Rectal smooth muscle tissue (tissue), 1 donor: ENCODE data around the gene ALOX15B.
"Not testable (repeated sequence)": the region's sequence is repeated elsewhere in the genome, so short reads cannot be mapped to it uniquely, and the experiment has no call there.

Source experiments
- H3K27ac ChIP-seq: one replicate; pipeline ENCODE4 v1.7.0; 2013; ENCODE audit warnings: low read depth, low read length, inconsistent platforms
- H3K27me3 ChIP-seq: one replicate; pipeline ENCODE4 v1.7.0; 2013; ENCODE audit warnings: low read length; ENCODE audit not compliant: control insufficient read depth, insufficient read depth
- H3K36me3 ChIP-seq: one replicate; pipeline ENCODE4 v1.7.0; 2013; ENCODE audit warnings: low read length; ENCODE audit not compliant: control insufficient read depth, insufficient read depth
- H3K4me1 ChIP-seq: one replicate; pipeline ENCODE4 v1.7.0; 2013; ENCODE audit warnings: low read length; ENCODE audit not compliant: control insufficient read depth, insufficient read depth
- H3K4me3 ChIP-seq: one replicate; pipeline ENCODE4 v1.7.0; 2013; ENCODE audit warnings: low read length
- H3K9ac ChIP-seq: one replicate; pipeline ENCODE4 v1.7.0; 2013; ENCODE audit warnings: low read length

The ALOX15B gene

GRCh38 chr17:8016632-8017424 is 22.0 kb upstream of the ALOX15B start:
- Histone ChIP-seq H3K4me3 (peak overlapping the region; percentile 50), H3K27ac (no peak overlapping the region), H3K36me3 (no peaks in the 10 kb centered on the region), H3K4me1 (no peaks in the 10 kb centered on the region), H3K27me3 (peaks cover 5% of the 10 kb centered on the region), H3K9ac (no peak overlapping the region)

GRCh38 chr17:8018436-8018835 is 20.4 kb upstream of the ALOX15B start:
- no peaks in the 10 kb centered on the region for H3K36me3 ChIP-seq
- no peak overlapping the region for H3K9ac ChIP-seq
- H3K4me1 ChIP-seq: no peaks in the 10 kb centered on the region
- H3K27ac ChIP-seq: no peak overlapping the region
- H3K27me3 ChIP-seq: peaks cover 5% of the 10 kb centered on the region
- no peak overlapping the region for H3K4me3 ChIP-seq

GRCh38 chr17:8019166-8019565 is 19.7 kb upstream of the ALOX15B start:
- no peak overlapping the region for H3K27ac ChIP-seq
- no peak overlapping the region for H3K9ac ChIP-seq
- no peaks in the 10 kb centered on the region for H3K4me1 ChIP-seq
- H3K27me3 ChIP-seq: peaks cover 5% of the 10 kb centered on the region
- H3K4me3 ChIP-seq: no peak overlapping the region
- H3K36me3 ChIP-seq: no peaks in the 10 kb centered on the region

- Histone ChIP-seq H3K4me1 (no peaks in the 10 kb centered on the region), H3K9ac (no peak overlapping the region), H3K27me3 (peaks cover 5% of the 10 kb centered on the region), H3K36me3 (no peaks in the 10 kb centered on the region), H3K27ac (no peak overlapping the region), H3K4me3 (no peak overlapping the region)
Observed at GRCh38 chr17:8019665-8020650, 18.9 kb upstream of the ALOX15B start.

- H3K4me1 ChIP-seq: no peaks in the 10 kb centered on the region
- no peak overlapping the region for H3K4me3 ChIP-seq
- no peaks in the 10 kb centered on the region for H3K36me3 ChIP-seq
- no peak overlapping the region for H3K27ac ChIP-seq
- H3K9ac ChIP-seq: no peak overlapping the region
- H3K27me3 ChIP-seq: peaks cover under 1% of the 10 kb centered on the region
Observed at GRCh38 chr17:8020776-8021564, 17.9 kb upstream of the ALOX15B start.

GRCh38 chr17:8021565-8022359 is 17.1 kb upstream of the ALOX15B start:
- H3K9ac ChIP-seq: no peak overlapping the region

GRCh38 chr17:8022360-8023003 is 16.4 kb upstream of the ALOX15B start:
- Histone ChIP-seq H3K9ac (no peak overlapping the region), H3K36me3 (no peaks in the 10 kb centered on the region), H3K27ac (no peak overlapping the region), H3K4me1 (no peaks in the 10 kb centered on the region), H3K27me3 (no peaks in the 10 kb centered on the region), H3K4me3 (no peak overlapping the region)

More at GRCh38 chr17:8021565-8022359, 17.1 kb upstream of the ALOX15B start:
- Histone ChIP-seq H3K27ac (no peak overlapping the region), H3K27me3 (no peaks in the 10 kb centered on the region), H3K4me3 (no peak overlapping the region), H3K4me1 (no peaks in the 10 kb centered on the region), H3K36me3 (no peaks in the 10 kb centered on the region)

- H3K4me1 ChIP-seq, H3K4me3 ChIP-seq, H3K27ac ChIP-seq, H3K9ac ChIP-seq, H3K27me3 ChIP-seq, H3K36me3 ChIP-seq: not testable (repeated sequence)
Observed at GRCh38 chr17:8024161-8024560, 14.7 kb upstream of the ALOX15B start.

- Histone ChIP-seq H3K9ac (no peak overlapping the region), H3K4me3 (no peak overlapping the region), H3K36me3 (no peaks in the 10 kb centered on the region), H3K27ac (no peak overlapping the region), H3K27me3 (no peaks in the 10 kb centered on the region), H3K4me1 (no peaks in the 10 kb centered on the region)
Observed at GRCh38 chr17:8025176-8025911, 13.5 kb upstream of the ALOX15B start.

- no peak overlapping the region for H3K4me3 ChIP-seq
- H3K27ac ChIP-seq: no peak overlapping the region
- no peaks in the 10 kb centered on the region for H3K27me3 ChIP-seq
- H3K9ac ChIP-seq: no peak overlapping the region
- H3K4me1 ChIP-seq: no peaks in the 10 kb centered on the region
- H3K36me3 ChIP-seq: no peaks in the 10 kb centered on the region
Observed at GRCh38 chr17:8029121-8029520, 9.7 kb upstream of the ALOX15B start.

GRCh38 chr17:8031261-8031661 is 7.6 kb upstream of the ALOX15B start:
- H3K4me3 ChIP-seq: no peak overlapping the region
- no peaks in the 10 kb centered on the region for H3K27me3 ChIP-seq
- no peaks in the 10 kb centered on the region for H3K36me3 ChIP-seq
- H3K27ac ChIP-seq: no peak overlapping the region
- H3K4me1 ChIP-seq: no peaks in the 10 kb centered on the region
- H3K9ac ChIP-seq: no peak overlapping the region
